PC-9 (cell line): ENCODE data around the gene CDH15. TPM values are rescaled to one million over a fixed set of nuclear protein-coding genes. Genes with fewer than 3 reads are reported as not detected.

Experiments
- BruUV-seq: library from RNA; stranded (reverse); fragments of 400-500 nt; replicated peaks from 2 replicates; lab custom pipeline; 2021; lab: Mats Ljungman, UMichigan
- CTCF ChIA-PET: fragments of 300-600 bp; sonication (Branson Sonifier 250); formaldehyde crosslinking; loops from one replicate; lab custom pipeline; 2022; ENCODE audit warnings: antibody characterized with exemption; lab: Charles Lee
- POLR2A ChIA-PET: fragments of 300-600 bp; sonication (Branson Sonifier 250); formaldehyde crosslinking; loops from one replicate; lab custom pipeline; 2022; ENCODE audit warnings: antibody characterized with exemption; ENCODE audit not compliant: unreplicated experiment; lab: Charles Lee
- DNase-seq, 2 experiments: peaks; one replicate each; pipeline versions ENCODE4 v3.0.0 to v3.0.0-alpha.2; 2015 to 2022; ENCODE audit warnings: mixed read lengths in 1 of 2
- H2AFZ ChIP-seq: fragments of 200-600 bp; sonication (generic); 2 replicates; pipeline ENCODE4 v1.8.1; 2017; ENCODE audit warnings: antibody characterized with exemption
- H3F3A ChIP-seq: fragments of 200-600 bp; sonication (generic); 2 replicates; pipeline ENCODE4 v1.8.1; 2017; ENCODE audit warnings: antibody characterized with exemption, mild to moderate bottlenecking, low read depth; ENCODE audit not compliant: insufficient read depth
- H3K27ac ChIP-seq: fragments of 200-600 bp; sonication (generic); 2 replicates; pipeline ENCODE4 v1.6.1; 2016; ENCODE audit warnings: mixed run types
- H3K27me3 ChIP-seq: fragments of 200-600 bp; sonication (generic); 2 replicates; pipeline ENCODE4 v1.6.1; 2016; ENCODE audit warnings: low read depth, mixed run types; ENCODE audit not compliant: insufficient read depth
- H3K36me3 ChIP-seq: fragments of 200-600 bp; sonication (generic); 2 replicates; pipeline ENCODE4 v1.6.1; 2016; ENCODE audit warnings: low read depth, mixed run types
- H3K4me1 ChIP-seq: fragments of 200-600 bp; sonication (generic); replicated peaks from 2 replicates; pipeline ENCODE4 v1.6.1; 2016; ENCODE audit warnings: mixed run types; ENCODE audit not compliant: insufficient read depth
- H3K4me2 ChIP-seq: fragments of 200-600 bp; sonication (generic); 2 replicates; pipeline ENCODE4 v1.6.1; 2017; ENCODE audit warnings: mixed run types
- H3K4me3 ChIP-seq: fragments of 200-600 bp; sonication (generic); 2 replicates; pipeline ENCODE4 v1.6.1; 2016; ENCODE audit warnings: mixed run types
- H3K79me2 ChIP-seq: fragments of 200-600 bp; sonication (generic); 2 replicates; pipeline ENCODE4 v1.6.1; 2017; ENCODE audit warnings: low read depth, mixed run types
- H3K9me2 ChIP-seq: fragments of 200-600 bp; sonication (generic); 2 replicates; pipeline ENCODE4 v1.8.1; 2017; ENCODE audit warnings: mild to moderate bottlenecking; ENCODE audit not compliant: insufficient read depth
- H3K9me3 ChIP-seq: fragments of 200-600 bp; sonication (generic); 2 replicates; pipeline ENCODE4 v1.8.1; 2016; ENCODE audit warnings: low read depth; ENCODE audit not compliant: insufficient read depth
- H4K20me1 ChIP-seq: fragments of 200-600 bp; sonication (generic); 2 replicates; pipeline ENCODE4 v1.8.1; 2017; ENCODE audit not compliant: insufficient read depth
- CTCF ChIP-seq: fragments of 200-600 bp; sonication (generic); conservative IDR thresholded peaks from 2 replicates; pipeline ENCODE4 v1.6.1; 2017; ENCODE audit warnings: mixed run types, antibody characterized with exemption, mild to moderate bottlenecking, moderate library complexity
- EZH2 ChIP-seq: fragments of 200-600 bp; sonication (generic); IDR thresholded peaks from 2 replicates; pipeline ENCODE4 v1.8.0; 2017; ENCODE audit warnings: antibody characterized with exemption, low read depth
- intact Hi-C: fragments of 100-400 bp; cut with micrococcal nuclease; formaldehyde crosslinking; loops from one replicate; pipeline ENCODE4 v1.10.0; 2022; ENCODE audit not compliant: unreplicated experiment
- total RNA-seq: library from RNA; stranded (reverse); gene quantifications from 2 replicates; pipeline ENCODE4 v1.2.3, GENCODE V29; 2021

Gene CDH15
- total RNA-seq, 1 experiment from 2014 or later, result not detected

GRCh38 chr16:89156740-89157645 is 14.6 kb upstream of the CDH15 start:
- Histone ChIP-seq H3K27me3 (no peaks in the 10 kb centered on the region), H3K4me2 (no peak overlapping the region), H3K9me3 (no peaks in the 10 kb centered on the region), H3K4me3 (no peak overlapping the region), H3K9me2 (no peaks in the 10 kb centered on the region), H3K4me1 (no peaks in the 10 kb centered on the region; the same call in 1 of the 2 replicates), H2AFZ (no peak overlapping the region), H3K79me2 (no peaks in the 10 kb centered on the region), H3F3A (peaks cover 23% of the 10 kb centered on the region; the same call in 1 of the 2 replicates), H4K20me1 (peaks cover 3% of the 10 kb centered on the region; the same call in 1 of the 2 replicates), H3K36me3 (no peaks in the 10 kb centered on the region), H3K27ac (no peak overlapping the region)
- TF ChIP-seq CTCF (no peak), EZH2 (no peak)
- POLR2A ChIA-PET, result no interaction called here
- no TSS peak for BruUV-seq
- intact Hi-C loops, result no loop called here
- CTCF ChIA-PET, result no interaction called here
- no peak for DNase-seq

- CTCF ChIA-PET, result no interaction called here
- no peak overlapping the region for H2AFZ ChIP-seq
- H3K36me3 ChIP-seq, result no peaks in the 10 kb centered on the region
- no peaks in the 10 kb centered on the region; the same call in 1 of the 2 replicates for H3K4me1 ChIP-seq
- POLR2A ChIA-PET, result no interaction called here
- no peak overlapping the region for H3K27ac ChIP-seq
- no peak overlapping the region for H3K4me3 ChIP-seq
- H3F3A ChIP-seq, result peaks cover 23% of the 10 kb centered on the region; the same call in 1 of the 2 replicates
- no peaks in the 10 kb centered on the region for H3K9me2 ChIP-seq
- DNase-seq, result no peak
- H3K4me2 ChIP-seq, result no peak overlapping the region
- H3K27me3 ChIP-seq, result no peaks in the 10 kb centered on the region
- intact Hi-C loops, result no loop called here
- TF ChIP-seq CTCF, result no peak
- TF ChIP-seq EZH2, result no peak
- no peaks in the 10 kb centered on the region for H3K79me2 ChIP-seq
- H4K20me1 ChIP-seq, result peaks cover 3% of the 10 kb centered on the region; the same call in 1 of the 2 replicates
- no peaks in the 10 kb centered on the region for H3K9me3 ChIP-seq
- no TSS peak for BruUV-seq
These were observed 13.8 kb upstream of the CDH15 start for GRCh38 chr16:89157778-89158177.

- DNase-seq, result no peak
- TF ChIP-seq EZH2 (no peak), CTCF (no peak)
- no peaks in the 10 kb centered on the region for H3K79me2 ChIP-seq
- H3F3A ChIP-seq, result peaks cover 26% of the 10 kb centered on the region; the same call in 1 of the 2 replicates
- no peaks in the 10 kb centered on the region for H3K9me2 ChIP-seq
- no peaks in the 10 kb centered on the region for H3K36me3 ChIP-seq
- H3K9me3 ChIP-seq, result no peaks in the 10 kb centered on the region
- POLR2A ChIA-PET, result no interaction called here
- H3K27me3 ChIP-seq, result no peaks in the 10 kb centered on the region
- H3K27ac ChIP-seq, result no peak overlapping the region
- H2AFZ ChIP-seq, result no peak overlapping the region
- no peak overlapping the region for H3K4me3 ChIP-seq
- H4K20me1 ChIP-seq, result peaks cover 3% of the 10 kb centered on the region; the same call in 1 of the 2 replicates
- no peaks in the 10 kb centered on the region for H3K4me1 ChIP-seq
- intact Hi-C loops, result no loop called here
- H3K4me2 ChIP-seq, result no peak overlapping the region
- CTCF ChIA-PET, result no interaction called here
- no TSS peak for BruUV-seq
These were observed 12.3 kb upstream of the CDH15 start for GRCh38 chr16:89159066-89159849.
